WI38 (cell line): ENCODE data around the gene E2F2.

ENCODE experiments used
- H3K4me3 ChIP-seq: 2 replicates; pipeline ENCODE4 v1.5.1; 2011; ENCODE audit warnings: low read depth, mild to moderate bottlenecking, control low read depth, low read length
- CTCF ChIP-seq: IDR thresholded peaks from 2 replicates; pipeline ENCODE4 v1.5.1; 2012; ENCODE audit warnings: low read depth, mild to moderate bottlenecking, control low read depth, low read length

Gene E2F2

GRCh38 chr1:23481904-23482303 is 49.1 kb downstream of the E2F2 start:
- no peak for TF ChIP-seq CTCF

DNA sequence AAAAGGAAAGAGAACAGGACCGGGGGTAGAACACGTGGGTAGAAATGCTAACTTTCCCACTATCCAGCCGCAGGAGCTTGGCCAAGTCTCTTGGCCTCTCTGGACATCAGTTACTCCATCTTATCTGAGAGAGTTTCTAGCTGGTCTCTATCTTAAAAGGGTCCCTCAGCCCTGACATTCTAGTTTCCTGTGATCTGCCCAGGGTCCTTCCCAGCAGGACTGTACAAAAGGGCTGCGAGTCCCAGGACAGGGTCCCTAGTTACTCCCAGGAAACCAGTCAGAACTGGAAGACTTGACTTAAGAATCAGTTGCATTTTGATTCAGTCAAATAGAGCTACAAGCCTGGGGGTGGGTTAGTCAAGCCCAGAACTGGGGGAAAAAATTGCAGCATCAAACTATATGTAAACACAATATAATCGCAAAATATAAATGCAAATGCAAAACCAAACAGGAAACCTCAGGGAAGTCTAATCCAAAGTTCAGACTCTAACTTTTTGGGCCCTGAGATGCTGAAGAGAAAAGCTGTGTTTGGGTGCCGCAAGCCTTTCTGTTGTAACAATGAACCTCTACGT is 49.9 kb downstream of the E2F2 start:
- H3K4me3 ChIP-seq = no peak overlapping the region
- TF ChIP-seq CTCF = no peak

More at GRCh38 chr1:23481904-23482303, 49.1 kb downstream of the E2F2 start:
- no peak overlapping the region for H3K4me3 ChIP-seq

DNA sequence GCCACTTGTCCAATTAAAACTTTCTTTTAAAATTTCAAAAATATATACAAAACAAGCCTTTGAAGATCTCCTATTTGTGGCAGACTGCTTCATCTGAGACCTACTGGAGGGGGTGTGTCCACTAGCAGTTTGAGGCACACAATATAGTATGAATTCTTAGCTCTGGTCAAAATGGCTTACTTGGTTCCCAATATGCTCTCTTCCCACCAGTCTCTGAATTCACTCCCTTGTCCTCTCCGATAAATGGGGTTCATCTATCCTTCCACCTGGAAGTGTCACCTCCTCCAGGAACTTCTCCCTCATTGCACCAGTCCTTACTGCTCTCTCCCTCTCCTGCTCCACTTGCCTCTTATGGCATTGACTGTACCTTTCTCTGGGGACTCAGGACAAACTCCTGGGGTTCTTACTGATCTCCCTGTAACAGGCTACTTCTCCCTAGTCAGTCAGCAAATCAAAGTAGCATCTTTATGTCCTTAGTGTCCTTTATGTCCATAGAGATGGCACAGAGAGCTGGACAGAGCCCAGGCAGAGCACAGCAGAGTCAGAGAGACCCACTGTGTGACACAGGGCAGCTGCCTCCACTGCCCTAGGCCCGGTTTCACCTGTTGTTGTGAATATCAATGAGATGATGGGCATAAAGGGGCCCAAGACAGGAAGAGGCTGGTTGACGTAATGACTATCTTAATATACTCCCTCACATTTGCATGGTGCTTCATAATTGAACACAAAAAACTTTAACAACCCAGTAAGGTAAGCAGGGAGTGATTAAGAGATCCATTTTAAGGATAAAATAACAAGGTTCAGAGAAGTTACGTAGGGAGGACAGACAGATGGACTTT is 50.6 kb downstream of the E2F2 start:
- H3K4me3 ChIP-seq = no peak overlapping the region

DNA sequence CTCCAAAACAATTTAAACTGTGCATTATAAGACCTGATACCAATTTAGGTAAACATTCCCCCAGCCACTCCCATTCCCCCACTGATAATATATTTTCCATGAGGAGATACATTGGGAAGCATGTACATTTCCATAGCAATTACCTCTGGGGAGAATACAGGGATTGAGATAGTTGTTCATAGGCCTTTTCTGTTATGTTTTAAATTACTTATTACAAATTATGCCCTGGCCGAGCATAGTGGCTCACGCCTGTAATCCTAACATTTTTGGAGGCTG is 51.4 kb downstream of the E2F2 start:
- no peak overlapping the region for H3K4me3 ChIP-seq
- no peak for TF ChIP-seq CTCF

More for the DNA sequence above, 50.6 kb downstream of the E2F2 start:
- no peak for TF ChIP-seq CTCF

DNA sequence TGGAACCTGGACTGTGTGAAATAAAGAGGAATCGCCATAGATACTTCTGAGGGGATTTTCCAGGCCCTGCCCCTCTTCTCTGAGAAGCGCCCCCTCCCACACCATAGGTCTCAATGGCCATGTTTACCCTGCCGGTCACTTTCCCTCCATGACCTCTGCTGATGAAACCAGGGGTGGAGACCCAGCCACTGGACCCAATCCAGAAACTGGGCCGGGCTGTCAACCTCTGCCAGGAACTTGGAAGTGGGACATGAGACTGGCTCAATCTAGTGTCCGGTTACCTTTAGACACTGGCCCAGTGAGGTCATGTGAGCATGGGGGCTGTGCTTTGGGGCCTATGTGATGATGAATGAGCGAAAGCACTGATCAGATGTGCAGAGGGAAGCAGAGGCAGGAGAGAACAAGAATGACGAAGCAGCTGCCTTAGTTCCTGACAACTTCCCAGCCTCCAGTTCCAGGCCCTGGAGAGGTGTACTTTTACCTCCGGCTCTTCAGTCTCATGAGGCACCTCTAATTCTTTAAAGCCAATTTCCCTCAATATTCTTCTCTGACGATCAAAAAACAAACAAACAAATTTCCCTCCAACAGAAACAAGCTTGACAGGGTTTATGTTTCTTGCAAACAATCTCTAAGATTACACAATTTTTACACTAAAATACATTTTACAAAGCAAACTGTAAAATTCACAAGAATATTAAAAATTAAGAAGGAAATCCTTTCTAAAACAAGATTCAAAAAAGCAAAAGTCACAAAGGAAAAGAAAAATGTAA is 52.0 kb downstream of the E2F2 start:
- no peak for TF ChIP-seq CTCF
- H3K4me3 ChIP-seq = no peak overlapping the region

DNA sequence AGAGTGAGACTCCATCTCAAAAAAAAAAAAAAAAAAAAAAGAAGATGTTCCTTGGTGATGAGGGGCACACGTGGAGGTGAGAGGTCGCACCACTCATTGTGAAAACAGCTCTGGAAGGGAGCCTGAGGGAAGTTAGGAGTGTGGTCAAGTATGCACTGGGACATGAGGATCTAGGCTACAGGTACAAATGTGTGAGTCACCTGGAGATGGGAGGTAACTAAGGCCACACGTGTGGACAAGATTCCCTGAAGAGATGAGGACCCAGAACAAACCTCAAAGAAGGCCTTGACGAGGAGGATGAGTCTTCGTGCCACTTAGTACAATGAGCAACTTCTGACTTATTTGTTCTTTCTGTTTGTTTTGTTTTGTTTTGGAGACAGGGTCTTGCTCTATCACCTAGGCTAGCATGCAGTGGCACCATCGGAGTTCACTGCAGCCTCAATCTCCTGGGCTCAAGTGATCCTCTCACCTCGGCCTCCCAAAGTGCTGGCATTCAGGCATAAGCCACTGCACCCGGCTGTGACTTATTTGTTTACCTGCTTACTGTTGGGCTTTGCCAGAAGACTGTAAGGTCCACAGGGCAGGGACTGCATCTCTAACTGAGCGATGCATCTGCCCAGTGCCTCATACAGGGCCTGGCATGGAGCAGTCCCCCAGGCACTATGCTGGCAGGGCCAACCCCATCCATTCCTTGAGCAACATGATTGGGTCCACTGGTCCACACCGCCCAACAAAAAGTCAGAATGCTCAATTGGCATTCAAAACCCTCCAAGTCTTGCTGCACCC is 53.5 kb downstream of the E2F2 start:
- TF ChIP-seq CTCF = no peak

More for the DNA sequence above, 53.5 kb downstream of the E2F2 start:
- H3K4me3 ChIP-seq = no peak overlapping the region
